GM18517 (cell line): ENCODE data around the gene C3orf22.

Experiments used
- ATAC-seq: cut with Tn5 transposase; IDR thresholded peaks from one replicate; pipeline ENCODE4 v1.9.1; 2021; ENCODE audit warnings: mild to moderate bottlenecking, moderate library complexity; ENCODE audit not compliant: unreplicated experiment

The C3orf22 gene

DNA sequence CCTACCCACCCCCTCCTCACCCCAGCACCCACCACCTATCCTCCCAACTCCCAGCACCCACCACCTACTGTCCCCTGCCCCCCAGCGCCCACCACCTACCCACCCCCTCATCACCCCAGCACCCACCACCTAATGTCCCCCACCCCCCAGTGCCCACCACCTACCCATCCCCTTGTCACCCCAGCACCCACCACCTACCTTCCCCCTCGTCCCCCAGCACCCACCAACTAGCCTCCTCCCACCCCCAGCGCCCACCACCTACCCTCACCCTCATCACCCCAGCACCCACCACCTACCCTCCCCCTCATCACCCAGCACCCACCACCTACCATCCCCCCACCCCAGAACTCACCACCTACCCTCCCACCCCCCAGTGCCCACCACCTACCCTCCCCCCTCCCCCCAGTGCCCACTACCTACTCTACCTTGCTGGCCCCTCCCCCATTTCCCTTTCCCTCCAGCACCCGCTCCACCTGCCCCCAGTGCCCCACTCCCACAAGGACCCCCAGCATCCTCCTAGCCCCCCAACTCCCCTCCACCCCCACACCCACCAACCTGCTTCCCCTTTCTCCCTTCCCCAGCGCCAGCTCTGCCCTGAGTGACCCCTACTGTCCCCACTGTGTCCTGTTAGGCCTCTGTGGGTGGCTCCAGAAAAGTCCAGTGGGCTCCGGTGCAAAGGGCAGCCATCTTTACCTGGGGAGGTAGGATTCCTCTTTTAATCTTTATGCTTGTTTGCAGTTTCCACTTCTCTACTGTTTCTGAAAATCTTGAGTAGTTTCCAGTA lies 42.4 kb downstream of the C3orf22 start:
- ATAC-seq = no peak

DNA sequence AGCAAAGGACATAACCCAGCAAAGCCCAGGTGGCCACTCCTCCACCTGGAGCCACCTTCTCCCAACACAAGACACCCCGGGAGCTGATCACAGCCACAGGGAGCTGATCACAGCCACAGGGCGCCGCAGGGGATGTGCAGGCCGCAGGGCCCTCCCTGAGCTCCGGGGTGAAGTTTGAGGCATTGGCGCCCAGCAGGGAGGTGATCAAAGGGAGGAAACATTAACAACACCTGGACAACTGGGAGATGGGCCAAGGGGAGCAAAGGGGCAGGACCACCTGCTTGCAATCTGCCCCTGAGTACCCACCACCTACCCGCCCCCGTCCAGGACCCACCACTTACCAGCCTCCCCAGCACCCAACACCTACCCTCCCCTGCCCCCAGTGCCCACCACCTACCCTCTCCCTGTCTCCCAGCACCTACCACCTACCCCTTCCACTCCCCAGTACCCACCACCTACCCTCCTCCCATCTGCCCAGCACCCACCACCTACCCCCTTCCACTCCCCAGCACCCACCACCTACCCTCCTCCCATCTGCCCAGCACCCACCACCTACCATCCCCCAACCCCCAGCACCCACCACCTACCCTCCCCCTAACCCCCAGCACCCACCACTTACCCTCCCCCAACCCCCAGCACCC lies 43.5 kb downstream of the C3orf22 start:
- ATAC-seq = no peak

DNA sequence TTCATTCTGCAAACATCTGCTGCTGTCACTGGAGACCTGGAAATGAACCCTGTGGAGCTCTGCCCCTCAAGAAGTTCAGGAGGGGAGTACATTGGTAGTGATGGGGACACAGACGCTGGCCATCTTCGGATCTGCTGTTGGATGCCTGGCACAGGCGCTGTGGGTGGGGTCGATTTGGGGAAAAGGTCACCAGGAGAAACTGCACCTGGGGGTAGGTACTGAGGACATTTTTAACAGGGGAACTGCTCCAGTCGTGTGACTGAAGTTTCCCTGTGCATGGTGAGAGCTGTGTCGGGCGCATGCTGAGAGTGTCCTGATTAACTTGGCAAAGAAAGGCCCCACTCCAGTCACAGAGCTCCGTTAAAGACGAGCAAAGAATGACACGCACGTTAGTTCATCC lies 44.6 kb downstream of the C3orf22 start:
- ATAC-seq = no peak

GRCh38 chr3:126512916-126513650 lies 45.6 kb downstream of the C3orf22 start:
- ATAC-seq = no peak

DNA sequence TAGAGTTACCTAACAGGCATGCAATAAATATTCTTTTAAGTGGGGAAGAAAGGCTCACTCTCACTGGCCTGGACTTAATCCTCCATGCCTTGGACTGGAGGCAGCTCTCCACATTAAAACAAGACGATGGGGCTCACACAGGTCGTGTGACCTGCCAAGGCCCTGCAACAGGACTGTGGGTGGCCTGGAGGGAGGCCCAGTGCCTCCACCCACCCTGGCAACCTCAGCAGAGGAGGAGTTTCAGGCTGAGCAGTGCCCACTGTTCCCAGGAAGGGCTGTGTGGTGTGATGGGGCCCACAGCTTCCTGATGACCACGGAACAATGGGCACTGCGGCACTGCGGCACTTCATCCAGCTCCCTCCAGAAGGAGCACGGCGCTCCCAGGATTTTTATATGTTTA lies 46.7 kb downstream of the C3orf22 start:
- no peak for ATAC-seq

DNA sequence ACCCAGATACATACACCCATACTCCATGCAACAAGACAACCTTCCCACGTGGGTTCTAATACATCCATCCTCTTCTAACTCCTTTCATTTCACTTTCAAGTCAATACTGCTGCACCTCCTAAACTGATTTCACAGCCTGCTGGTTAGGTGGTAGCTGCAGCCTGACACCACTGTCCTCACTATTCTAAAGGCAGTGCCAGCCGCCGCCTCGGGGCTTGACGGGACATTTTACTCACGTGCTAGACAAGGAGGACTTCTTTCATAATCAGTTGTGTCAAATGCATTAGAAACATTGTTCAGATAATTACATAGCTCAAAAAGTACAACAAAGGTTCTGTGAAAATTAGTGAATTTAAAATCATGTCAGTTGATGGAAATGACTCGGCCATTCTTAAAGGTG lies 47.4 kb downstream of the C3orf22 start:
- no peak for ATAC-seq

- ATAC-seq = no peak
These were observed 48.3 kb downstream of the C3orf22 start for GRCh38 chr3:126510308-126510910.

GRCh38 chr3:126509597-126510307 lies 49.0 kb downstream of the C3orf22 start:
- ATAC-seq = no peak

- no peak for ATAC-seq
These were observed 50.2 kb downstream of the C3orf22 start for GRCh38 chr3:126508564-126508964.

- ATAC-seq = no peak
These were observed 50.8 kb downstream of the C3orf22 start for GRCh38 chr3:126507886-126508285.

DNA sequence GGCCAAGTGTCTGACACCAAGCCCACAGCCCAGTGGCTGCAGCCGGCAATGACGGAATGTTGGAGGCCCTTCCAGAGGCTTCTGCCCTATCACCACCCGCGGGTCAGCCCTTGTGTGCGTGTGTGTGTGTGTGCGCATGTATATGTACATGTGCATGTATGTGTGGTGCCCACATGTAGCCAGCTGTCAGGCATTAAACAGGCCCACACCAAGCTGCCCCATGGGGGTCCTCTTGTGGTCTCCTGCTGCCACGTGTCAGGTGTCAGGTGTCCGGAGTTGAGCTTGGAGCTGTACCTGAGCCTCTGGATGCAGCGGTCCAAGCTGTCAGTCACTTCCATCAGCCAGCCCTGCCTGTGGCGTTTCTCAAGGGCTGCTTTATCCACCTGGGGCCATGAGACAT lies 55.0 kb downstream of the C3orf22 start:
- ATAC-seq = no peak

DNA sequence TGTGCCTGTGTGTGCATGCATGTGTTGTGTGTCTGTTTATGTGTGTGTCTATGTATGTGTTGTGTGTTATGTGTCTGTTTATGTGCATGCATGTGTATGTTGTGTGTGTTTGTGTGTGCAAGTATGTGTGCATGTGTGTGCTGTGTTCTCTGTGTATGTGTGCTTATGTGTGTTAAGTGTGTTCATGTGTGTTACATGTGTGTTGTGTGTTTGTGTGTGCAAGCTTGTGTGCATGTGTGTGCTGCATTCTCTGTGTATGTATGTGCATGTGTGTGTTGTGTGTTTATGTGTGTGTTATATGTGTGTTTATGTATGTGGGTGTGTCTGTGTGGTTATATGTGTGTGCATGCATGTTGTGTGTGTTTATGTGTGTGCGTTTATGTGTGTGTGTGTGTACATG lies 56.1 kb downstream of the C3orf22 start:
- no peak for ATAC-seq

GRCh38 chr3:126501736-126502135 lies 57.0 kb downstream of the C3orf22 start:
- no peak for ATAC-seq

GRCh38 chr3:126501054-126501453 lies 57.7 kb downstream of the C3orf22 start:
- ATAC-seq = no peak

DNA sequence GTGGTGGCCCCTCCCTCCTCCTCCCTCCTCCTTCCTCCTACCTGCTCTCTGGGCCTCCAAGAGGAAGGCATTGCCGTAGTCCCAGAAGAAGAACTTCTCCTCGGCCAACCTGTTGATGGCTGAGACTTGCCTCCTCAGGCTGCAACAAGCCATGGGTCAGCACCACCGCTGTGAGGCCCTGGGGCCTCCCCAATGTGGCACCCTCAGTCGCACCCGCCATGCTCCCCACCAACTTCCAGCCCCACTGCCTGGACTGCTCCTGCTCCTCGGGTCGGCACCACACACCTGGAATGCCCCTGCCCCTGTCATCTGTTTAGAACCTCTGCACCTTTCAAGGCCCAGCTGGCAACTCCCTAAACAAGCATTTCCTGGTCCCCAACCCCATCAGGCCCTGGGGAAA lies 58.7 kb downstream of the C3orf22 start:
- ATAC-seq = no peak
